HCT116 (cell line): Measurements from ENCODE around the gene RFTN1. TPM values are rescaled to one million over a fixed set of nuclear protein-coding genes. Genes with fewer than 3 reads are reported as not detected.

Experiments
- ATAC-seq: fragments of 200-7000 bp; cut with Tn5 transposase; 2 replicates; pipeline ENCODE4 v1.9.1; 2020; ENCODE audit warnings: mild to moderate bottlenecking, moderate library complexity
- BruUV-seq: library from RNA; stranded (reverse); fragments of 400-500 nt; replicated peaks from 2 replicates; lab custom pipeline; 2021; lab: Mats Ljungman, UMichigan
- CTCF ChIA-PET: fragments of 300-600 bp; sonication (Branson Sonifier 250); formaldehyde crosslinking; loops from one replicate; lab custom pipeline; 2021; ENCODE audit warnings: antibody characterized with exemption; lab: Charles Lee
- POLR2A ChIA-PET: fragments of 300-600, 350-600 bp; sonication (Branson Sonifier 250); formaldehyde crosslinking; loops from one replicate; lab custom pipeline; 2021; ENCODE audit warnings: antibody characterized with exemption; lab: Charles Lee
- RAD21 ChIA-PET, 2 experiments: fragments of 300-600 bp; sonication (Branson Sonifier 250); formaldehyde crosslinking; loops; one replicate each; lab custom pipeline; 2023; ENCODE audit warnings: low total read pairs in 2 of 2; ENCODE audit not compliant: uncharacterized antibody in 2 of 2, unreplicated experiment in 2 of 2, low non-redundant PET in 1 of 2; lab: Charles Lee
- DNase-seq: peaks from one replicate; pipeline ENCODE4 v3.0.0-alpha.2; 2010; ENCODE audit warnings: low read depth, low spot score
- H2AFZ ChIP-seq: fragments of 200-600 bp; shearing (Covaris generic), sonication (generic); 2 replicates; pipeline ENCODE4 v1.6.1; 2017; ENCODE audit warnings: low read depth, mixed run types, mixed read lengths, antibody characterized with exemption, low read length; ENCODE audit not compliant: poor library complexity, severe bottlenecking
- H3K27ac ChIP-seq: 2 replicates; pipeline ENCODE4 v1.5.1; 2012; ENCODE audit warnings: low read depth, low read length
- H3K27me3 ChIP-seq: fragments of 200-600 bp; sonication (generic); 2 replicates; pipeline ENCODE4 v1.6.1; 2016; ENCODE audit warnings: mixed run types, low read length, mixed read lengths; ENCODE audit not compliant: insufficient read depth
- H3K36me3 ChIP-seq, 2 experiments: fragments of 200-500 bp in 1 of 2; fragments of 200-600 bp in 1 of 2; sonication (Bioruptor generic) in 1 of 2; sonication (generic) in 1 of 2; 2 replicates each; pipeline versions ENCODE4 v1.5.1 to v1.6.1; 2014 to 2016; ENCODE audit warnings: low read length in 2 of 2, inconsistent platforms in 1 of 2, mixed read lengths in 1 of 2, mixed run types in 1 of 2; ENCODE audit not compliant: insufficient read depth in 2 of 2, control insufficient read depth in 1 of 2
- H3K4me1 ChIP-seq, 2 experiments: fragments of 200-600 bp in 1 of 2; sonication (generic) in 1 of 2; 2 replicates each; pipeline versions ENCODE4 v1.5.1 to v1.6.1; 2012 to 2017; ENCODE audit warnings: low read length in 2 of 2, inconsistent platforms in 1 of 2, mild to moderate bottlenecking in 1 of 2, mixed read lengths in 1 of 2, mixed run types in 1 of 2, moderate library complexity in 1 of 2; ENCODE audit not compliant: insufficient read depth in 2 of 2, control insufficient read depth in 1 of 2
- H3K4me2 ChIP-seq: fragments of 200-600 bp; sonication (generic); 2 replicates; pipeline ENCODE4 v1.6.1; 2017; ENCODE audit warnings: mixed run types, low read length, mixed read lengths
- H3K4me3 ChIP-seq, 2 experiments: fragments of 200-600 bp in 1 of 2; sonication (generic) in 1 of 2; replicated peaks in 1 of 2; 2 replicates each; pipeline ENCODE4 v1.5.1; 2011 to 2016; ENCODE audit warnings: low read length in 2 of 2, control low read depth in 1 of 2, low read depth in 1 of 2, mild to moderate bottlenecking in 1 of 2, mixed read lengths in 1 of 2, mixed run types in 1 of 2
- H3K79me2 ChIP-seq: fragments of 200-600 bp; sonication (generic); 2 replicates; pipeline ENCODE4 v1.6.1; 2017; ENCODE audit warnings: mild to moderate bottlenecking, mixed run types, low read length, moderate library complexity, mixed read lengths; ENCODE audit not compliant: insufficient read depth
- H3K9ac ChIP-seq: fragments of 200-600 bp; sonication (generic); 2 replicates; pipeline ENCODE4 v1.6.1; 2016; ENCODE audit warnings: low read length, mixed read lengths
- H3K9me2 ChIP-seq: fragments of 200-600 bp; sonication (generic), shearing (Covaris generic); 2 replicates; pipeline ENCODE4 v1.6.1; 2017; ENCODE audit warnings: mixed run types, mild to moderate bottlenecking, moderate library complexity; ENCODE audit not compliant: insufficient read depth
- H3K9me3 ChIP-seq, 2 experiments: fragments of 200-500 bp in 1 of 2; fragments of 200-600 bp in 1 of 2; sonication (Bioruptor generic) in 1 of 2; sonication (generic) in 1 of 2; 2 replicates each; pipeline ENCODE4 v1.6.1; 2014 to 2017; ENCODE audit warnings: low read length in 2 of 2, mixed read lengths in 2 of 2, inconsistent platforms in 1 of 2, low read depth in 1 of 2, mild to moderate bottlenecking in 1 of 2, mixed run types in 1 of 2, moderate library complexity in 1 of 2; ENCODE audit not compliant: control insufficient read depth in 1 of 2, insufficient read depth in 1 of 2
- H4K20me1 ChIP-seq: fragments of 200-600 bp; sonication (generic), shearing (Covaris generic); 2 replicates; pipeline ENCODE4 v1.6.1; 2017; ENCODE audit warnings: mixed run types, mild to moderate bottlenecking, moderate library complexity; ENCODE audit not compliant: insufficient read depth
- CBX3 ChIP-seq: IDR thresholded peaks from 2 replicates; pipeline ENCODE4 v1.6.1; 2012; ENCODE audit warnings: low read depth
- CEBPB ChIP-seq: IDR thresholded peaks from 2 replicates; pipeline ENCODE4 v1.6.1; 2012; ENCODE audit warnings: low read depth
- EZH2 ChIP-seq: fragments of 200-600 bp; sonication (generic); IDR thresholded peaks from 2 replicates; pipeline ENCODE4 v1.6.1; 2017; ENCODE audit warnings: antibody characterized with exemption, mixed run types
- FOSL1 ChIP-seq: IDR thresholded peaks from 2 replicates; pipeline ENCODE4 v1.6.1; 2012; ENCODE audit warnings: low read depth
- POLR2AphosphoS5 ChIP-seq: IDR thresholded peaks from 2 replicates; pipeline ENCODE4 v1.6.1; 2011; ENCODE audit warnings: mild to moderate bottlenecking, low read depth, low read length, moderate library complexity
- RAD21 ChIP-seq: IDR thresholded peaks from 2 replicates; pipeline ENCODE4 v1.6.1; 2012; ENCODE audit warnings: low read depth, mild to moderate bottlenecking
- SIN3A ChIP-seq: IDR thresholded peaks from 2 replicates; pipeline ENCODE4 v1.6.1; 2012; ENCODE audit warnings: low read depth
- SP1 ChIP-seq: IDR thresholded peaks from 2 replicates; pipeline ENCODE4 v1.6.1; 2012; ENCODE audit warnings: low read depth
- ZFX ChIP-seq: fragments of 450-650 bp; IDR thresholded peaks from 2 replicates; pipeline ENCODE4 v1.6.1; 2017
- intact Hi-C: fragments of 100-400 bp; cut with micrococcal nuclease; formaldehyde crosslinking; loops from 2 replicates; pipeline ENCODE4 v1.10.0; 2022
- total RNA-seq: library from RNA; stranded (reverse); gene quantifications from one replicate; pipeline ENCODE4 v1.2.1, GENCODE V29; 2021; ENCODE audit not compliant: unreplicated experiment
- TF ChIP-seq, protein P1 (sequence below): IDR thresholded peaks from 2 replicates; pipeline ENCODE4 v1.6.1; 2012; ENCODE audit warnings: low read depth
- TF ChIP-seq, protein P2 (sequence below), 3 experiments: fragments of 200-600 bp in 1 of 3; sonication (generic) in 1 of 3; IDR thresholded peaks in 2 of 3; conservative IDR thresholded peaks in 1 of 3; 2 replicates each; pipeline ENCODE4 v1.5.1; 2012 to 2017; ENCODE audit warnings: low read depth in 2 of 3, low read length in 2 of 3, antibody characterized with exemption in 1 of 3, borderline replicate concordance in 1 of 3, control low read depth in 1 of 3, mild to moderate bottlenecking in 1 of 3, mixed read lengths in 1 of 3, mixed run types in 1 of 3, moderate library complexity in 1 of 3; ENCODE audit not compliant: insufficient read depth in 1 of 3

RFTN1 gene
- total RNA-seq, 1 experiment from 2014 or later = 3.9 TPM

DNA sequence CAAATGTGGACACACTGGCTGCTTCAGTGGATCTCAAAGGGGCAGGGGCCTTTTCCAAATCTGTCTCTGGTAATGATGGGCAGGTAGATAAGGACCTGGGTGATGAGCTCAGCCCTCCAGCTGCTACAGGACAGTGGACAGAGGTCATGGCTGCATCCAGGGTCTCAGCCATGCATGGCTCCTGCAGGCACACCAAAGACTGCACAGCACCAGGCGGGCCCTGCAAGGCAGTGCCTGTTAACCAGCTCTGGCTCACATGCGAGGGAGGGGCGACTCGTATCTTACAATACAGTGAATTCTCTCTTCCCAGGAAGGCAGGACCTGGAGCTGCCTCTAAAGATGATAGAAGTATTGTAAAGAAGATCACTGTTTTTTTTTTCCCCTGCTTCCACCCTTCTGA, 189.8 kb downstream of the RFTN1 start:
- TF ChIP-seq POLR2AphosphoS5 (no peak), CEBPB (no peak), FOSL1 (no peak), SIN3A (no peak), ZFX (no peak), CBX3 (no peak), EZH2 (no peak), SP1 (no peak), RAD21 (no peak)
- TF ChIP-seq, protein P1, sequence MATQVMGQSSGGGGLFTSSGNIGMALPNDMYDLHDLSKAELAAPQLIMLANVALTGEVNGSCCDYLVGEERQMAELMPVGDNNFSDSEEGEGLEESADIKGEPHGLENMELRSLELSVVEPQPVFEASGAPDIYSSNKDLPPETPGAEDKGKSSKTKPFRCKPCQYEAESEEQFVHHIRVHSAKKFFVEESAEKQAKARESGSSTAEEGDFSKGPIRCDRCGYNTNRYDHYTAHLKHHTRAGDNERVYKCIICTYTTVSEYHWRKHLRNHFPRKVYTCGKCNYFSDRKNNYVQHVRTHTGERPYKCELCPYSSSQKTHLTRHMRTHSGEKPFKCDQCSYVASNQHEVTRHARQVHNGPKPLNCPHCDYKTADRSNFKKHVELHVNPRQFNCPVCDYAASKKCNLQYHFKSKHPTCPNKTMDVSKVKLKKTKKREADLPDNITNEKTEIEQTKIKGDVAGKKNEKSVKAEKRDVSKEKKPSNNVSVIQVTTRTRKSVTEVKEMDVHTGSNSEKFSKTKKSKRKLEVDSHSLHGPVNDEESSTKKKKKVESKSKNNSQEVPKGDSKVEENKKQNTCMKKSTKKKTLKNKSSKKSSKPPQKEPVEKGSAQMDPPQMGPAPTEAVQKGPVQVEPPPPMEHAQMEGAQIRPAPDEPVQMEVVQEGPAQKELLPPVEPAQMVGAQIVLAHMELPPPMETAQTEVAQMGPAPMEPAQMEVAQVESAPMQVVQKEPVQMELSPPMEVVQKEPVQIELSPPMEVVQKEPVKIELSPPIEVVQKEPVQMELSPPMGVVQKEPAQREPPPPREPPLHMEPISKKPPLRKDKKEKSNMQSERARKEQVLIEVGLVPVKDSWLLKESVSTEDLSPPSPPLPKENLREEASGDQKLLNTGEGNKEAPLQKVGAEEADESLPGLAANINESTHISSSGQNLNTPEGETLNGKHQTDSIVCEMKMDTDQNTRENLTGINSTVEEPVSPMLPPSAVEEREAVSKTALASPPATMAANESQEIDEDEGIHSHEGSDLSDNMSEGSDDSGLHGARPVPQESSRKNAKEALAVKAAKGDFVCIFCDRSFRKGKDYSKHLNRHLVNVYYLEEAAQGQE = no peak
- TF ChIP-seq, protein P2, sequence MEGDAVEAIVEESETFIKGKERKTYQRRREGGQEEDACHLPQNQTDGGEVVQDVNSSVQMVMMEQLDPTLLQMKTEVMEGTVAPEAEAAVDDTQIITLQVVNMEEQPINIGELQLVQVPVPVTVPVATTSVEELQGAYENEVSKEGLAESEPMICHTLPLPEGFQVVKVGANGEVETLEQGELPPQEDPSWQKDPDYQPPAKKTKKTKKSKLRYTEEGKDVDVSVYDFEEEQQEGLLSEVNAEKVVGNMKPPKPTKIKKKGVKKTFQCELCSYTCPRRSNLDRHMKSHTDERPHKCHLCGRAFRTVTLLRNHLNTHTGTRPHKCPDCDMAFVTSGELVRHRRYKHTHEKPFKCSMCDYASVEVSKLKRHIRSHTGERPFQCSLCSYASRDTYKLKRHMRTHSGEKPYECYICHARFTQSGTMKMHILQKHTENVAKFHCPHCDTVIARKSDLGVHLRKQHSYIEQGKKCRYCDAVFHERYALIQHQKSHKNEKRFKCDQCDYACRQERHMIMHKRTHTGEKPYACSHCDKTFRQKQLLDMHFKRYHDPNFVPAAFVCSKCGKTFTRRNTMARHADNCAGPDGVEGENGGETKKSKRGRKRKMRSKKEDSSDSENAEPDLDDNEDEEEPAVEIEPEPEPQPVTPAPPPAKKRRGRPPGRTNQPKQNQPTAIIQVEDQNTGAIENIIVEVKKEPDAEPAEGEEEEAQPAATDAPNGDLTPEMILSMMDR (IDR thresholded peaks at IDR 0.05 in 2 of 3, conservative IDR thresholded peaks at IDR 0.05 in 1 of 3; ENCODE audit: borderline replicate concordance in 1 of 3, insufficient read depth in 1 of 3, low read depth in 2 of 3, low read length in 2 of 3) = no peak
- TF ChIP-seq, all 23 proteins: peak for 0
- Histone ChIP-seq H3K27ac (no peak overlapping the region), H3K79me2 (no peaks in the 10 kb centered on the region), H3K27me3 (no peaks in the 10 kb centered on the region), H3K9me2 (no peaks in the 10 kb centered on the region), H3K4me2 (no peak overlapping the region), H4K20me1 (no peaks in the 10 kb centered on the region), H3K9ac (no peak overlapping the region), H3K9me3 (no peaks in the 10 kb centered on the region), H3K4me1 (no peaks in the 10 kb centered on the region), H3K4me3 (no peak overlapping the region), H2AFZ (no peak overlapping the region), H3K36me3 (no peaks in the 10 kb centered on the region)
- intact Hi-C loops = no loop called here
- POLR2A ChIA-PET = no interaction called here
- ATAC-seq (no peak), DNase-seq (no peak)
- RAD21 ChIA-PET = no interaction called here
- CTCF ChIA-PET = interaction anchor here (0.8 kb wide), 1 partner anchor 9 kb away, joined by 3 read pairs; no protein-coding TSS in a partner anchor
- no TSS peak for BruUV-seq
